ENCODE measurements around the gene RPS27L.

RPS27L gene

GRCh38 chr15:63188926-63189871 lies 31.9 kb upstream of the RPS27L start, which contains the start of gene RAB8B (continued):
- no peak for TF ChIP-seq AEBP2 (tag by site-specific recombination; IDR thresholded peaks at IDR 0.05; ENCODE audit: borderline replicate concordance)
- TF ChIP-seq HOXD13 (CRISPR knock-in tag; IDR thresholded peaks at IDR 0.05; ENCODE audit: borderline replicate concordance), result no peak
- TF ChIP-seq ZNF571 (tag by site-specific recombination; IDR thresholded peaks at IDR 0.05), result no peak
- no peak for TF ChIP-seq ZNF16 (tag by site-specific recombination; IDR thresholded peaks at IDR 0.05; ENCODE audit: low read depth)
- no peak for TF ChIP-seq ZNF513 (tag by site-specific recombination; IDR thresholded peaks at IDR 0.05)
- TF ChIP-seq ZNF433 (tag by site-specific recombination; IDR thresholded peaks at IDR 0.05; ENCODE audit: low read depth), result no peak
- TF ChIP-seq ZBTB1 (tag by site-specific recombination; IDR thresholded peaks at IDR 0.05), result no peak
- no peak for TF ChIP-seq YY2 (tag by site-specific recombination; IDR thresholded peaks at IDR 0.05)
- no peak for TF ChIP-seq SP7 (tag by site-specific recombination; IDR thresholded peaks at IDR 0.05)
- no peak for TF ChIP-seq BCL6B (tag by site-specific recombination; IDR thresholded peaks at IDR 0.05)
- peak; percentile 46; the same call in 1 of the 2 replicates for TF ChIP-seq PRDM10 (tag by site-specific recombination; IDR thresholded peaks at IDR 0.05)
- no peak for TF ChIP-seq ZNF350 (tag by site-specific recombination; IDR thresholded peaks at IDR 0.05)
- TF ChIP-seq INSM2 (tag by site-specific recombination; IDR thresholded peaks at IDR 0.05), result no peak
- no peak for TF ChIP-seq ZNF521 (tag by site-specific recombination; IDR thresholded peaks at IDR 0.05)
- TF ChIP-seq ZNF701 (tag by site-specific recombination; IDR thresholded peaks at IDR 0.05), result no peak
- TF ChIP-seq ZNF837 (tag by site-specific recombination; IDR thresholded peaks at IDR 0.05), result no peak
- TF ChIP-seq ZSCAN18 (tag by site-specific recombination; IDR thresholded peaks at IDR 0.05), result no peak
- no peak for TF ChIP-seq ZNF518A (tag by site-specific recombination; conservative IDR thresholded peaks at IDR 0.05; ENCODE audit: low read depth)
- TF ChIP-seq ZNF404 (tag by site-specific recombination; IDR thresholded peaks at IDR 0.05), result no peak
- no peak for TF ChIP-seq ZNF776 (tag by site-specific recombination; IDR thresholded peaks at IDR 0.05; ENCODE audit: borderline replicate concordance)
- TF ChIP-seq ZNF174 (tag by site-specific recombination; IDR thresholded peaks at IDR 0.05), result no peak
- TF ChIP-seq SCRT2 (tag by site-specific recombination; IDR thresholded peaks at IDR 0.05), result no peak; the same call in 1 of the 2 replicates

Measured in HEK293 (cell line).